ENCODE data around the gene SIL1. TPM values are rescaled to one million over a fixed set of nuclear protein-coding genes. Genes with fewer than 3 reads are reported as not detected.
"Not testable (repeated sequence)": the region's sequence is repeated elsewhere in the genome, so short reads cannot be mapped to it uniquely, and the experiment has no call there.

SIL1 gene
- polyA plus RNA-seq, 2 donors = 27.2 to 31.7 TPM

GRCh38 chr5:139124774-139125520, 73.2 kb downstream of the SIL1 start:
- no peaks in the 10 kb centered on the region for H3K27me3 ChIP-seq (ENCODE audit: control insufficient read depth in 1 of 2, insufficient read depth in 2 of 2, low read length in 2 of 2)
- 84 to 85% methylated on average over 8 of the region's 8 CpGs for WGBS, 2 donors
- peaks cover 0 to 11% of the 10 kb centered on the region in 2 donors for H3K36me3 ChIP-seq (ENCODE audit: control insufficient read depth in 2 of 2, insufficient read depth in 2 of 2, low read length in 1 of 2)
- H3K4me3 ChIP-seq (ENCODE audit: low read depth in 1 of 2, low read length in 2 of 2) = no peak overlapping the region
- no peaks in the 10 kb centered on the region for H3K9me3 ChIP-seq (ENCODE audit: control insufficient read depth in 2 of 2, insufficient read depth in 1 of 2, low read depth in 1 of 2, low read length in 1 of 2)
- H3K4me1 ChIP-seq (ENCODE audit: control insufficient read depth in 2 of 2, insufficient read depth in 2 of 2, low read length in 1 of 2) = no peaks in the 10 kb centered on the region
- no peak overlapping the region for H3K27ac ChIP-seq (ENCODE audit: low read depth in 2 of 2, low read length in 1 of 2)

GRCh38 chr5:139121120-139121519, 77.0 kb downstream of the SIL1 start:
- Histone ChIP-seq H3K36me3 (ENCODE audit: control insufficient read depth in 2 of 2, insufficient read depth in 2 of 2, low read length in 1 of 2) (peaks cover 0 to 15% of the 10 kb centered on the region in 2 donors), H3K27ac (ENCODE audit: low read depth in 2 of 2, low read length in 1 of 2) (no peak overlapping the region), H3K9me3 (ENCODE audit: control insufficient read depth in 2 of 2, insufficient read depth in 1 of 2, low read depth in 1 of 2, low read length in 1 of 2) (no peaks in the 10 kb centered on the region), H3K27me3 (ENCODE audit: control insufficient read depth in 1 of 2, insufficient read depth in 2 of 2, low read length in 2 of 2) (no peaks in the 10 kb centered on the region), H3K4me1 (ENCODE audit: control insufficient read depth in 2 of 2, insufficient read depth in 2 of 2, low read length in 1 of 2) (no peaks in the 10 kb centered on the region), H3K4me3 (ENCODE audit: low read depth in 1 of 2, low read length in 2 of 2) (no peak overlapping the region)
- WGBS, 2 donors = 78 to 92% methylated on average over 5 of the region's 5 CpGs

- no peaks in the 10 kb centered on the region for H3K9me3 ChIP-seq (ENCODE audit: control insufficient read depth in 2 of 2, insufficient read depth in 1 of 2, low read depth in 1 of 2, low read length in 1 of 2)
- H3K27me3 ChIP-seq (ENCODE audit: control insufficient read depth in 1 of 2, insufficient read depth in 2 of 2, low read length in 2 of 2) = no peaks in the 10 kb centered on the region
- H3K36me3 ChIP-seq (ENCODE audit: control insufficient read depth in 2 of 2, insufficient read depth in 2 of 2, low read length in 1 of 2) = peaks cover 0 to 12% of the 10 kb centered on the region in 2 donors
- 82 to 90% methylated on average over 4 of the region's 4 CpGs for WGBS, 2 donors
- H3K4me3 ChIP-seq (ENCODE audit: low read depth in 1 of 2, low read length in 2 of 2) = no peak overlapping the region
- no peak overlapping the region for H3K27ac ChIP-seq (ENCODE audit: low read depth in 2 of 2, low read length in 1 of 2)
- no peaks in the 10 kb centered on the region for H3K4me1 ChIP-seq (ENCODE audit: control insufficient read depth in 2 of 2, insufficient read depth in 2 of 2, low read length in 1 of 2)
These were observed 77.6 kb downstream of the SIL1 start for GRCh38 chr5:139120521-139120920.

GRCh38 chr5:139118804-139119203, 79.4 kb downstream of the SIL1 start:
- Histone ChIP-seq H3K9me3 (ENCODE audit: control insufficient read depth in 2 of 2, insufficient read depth in 1 of 2, low read depth in 1 of 2, low read length in 1 of 2) (no peaks in the 10 kb centered on the region), H3K4me1 (ENCODE audit: control insufficient read depth in 2 of 2, insufficient read depth in 2 of 2, low read length in 1 of 2) (no peaks in the 10 kb centered on the region), H3K36me3 (ENCODE audit: control insufficient read depth in 2 of 2, insufficient read depth in 2 of 2, low read length in 1 of 2) (peaks cover 0 to 11% of the 10 kb centered on the region in 2 donors), H3K27ac (ENCODE audit: low read depth in 2 of 2, low read length in 1 of 2) (no peak overlapping the region), H3K4me3 (ENCODE audit: low read depth in 1 of 2, low read length in 2 of 2) (no peak overlapping the region), H3K27me3 (ENCODE audit: control insufficient read depth in 1 of 2, insufficient read depth in 2 of 2, low read length in 2 of 2) (no peaks in the 10 kb centered on the region)
- 94 to 95% methylated on average over 2 of the region's 2 CpGs for WGBS, 2 donors

GRCh38 chr5:139117342-139117884, 80.8 kb downstream of the SIL1 start:
- Histone ChIP-seq H3K4me3 (ENCODE audit: low read depth in 1 of 2, low read length in 2 of 2) (no peak overlapping the region), H3K4me1 (ENCODE audit: control insufficient read depth in 2 of 2, insufficient read depth in 2 of 2, low read length in 1 of 2) (no peaks in the 10 kb centered on the region), H3K27ac (ENCODE audit: low read depth in 2 of 2, low read length in 1 of 2) (no peak overlapping the region), H3K36me3 (ENCODE audit: control insufficient read depth in 2 of 2, insufficient read depth in 2 of 2, low read length in 1 of 2) (peaks cover 0 to 12% of the 10 kb centered on the region in 2 donors), H3K27me3 (ENCODE audit: control insufficient read depth in 1 of 2, insufficient read depth in 2 of 2, low read length in 2 of 2) (no peaks in the 10 kb centered on the region), H3K9me3 (ENCODE audit: control insufficient read depth in 2 of 2, insufficient read depth in 1 of 2, low read depth in 1 of 2, low read length in 1 of 2) (no peaks in the 10 kb centered on the region)
- 89 to 93% methylated on average over 2 of the region's 2 CpGs for WGBS, 2 donors

GRCh38 chr5:139116100-139116655, 82.0 kb downstream of the SIL1 start:
- Histone ChIP-seq H3K27me3 (ENCODE audit: control insufficient read depth in 1 of 2, insufficient read depth in 2 of 2, low read length in 2 of 2) (no peaks in the 10 kb centered on the region), H3K4me3 (ENCODE audit: low read depth in 1 of 2, low read length in 2 of 2) (no peak overlapping the region), H3K36me3 (ENCODE audit: control insufficient read depth in 2 of 2, insufficient read depth in 2 of 2, low read length in 1 of 2) (peaks cover 0 to 12% of the 10 kb centered on the region in 2 donors), H3K27ac (ENCODE audit: low read depth in 2 of 2, low read length in 1 of 2) (no peak overlapping the region), H3K9me3 (ENCODE audit: control insufficient read depth in 2 of 2, insufficient read depth in 1 of 2, low read depth in 1 of 2, low read length in 1 of 2) (no peaks in the 10 kb centered on the region), H3K4me1 (ENCODE audit: control insufficient read depth in 2 of 2, insufficient read depth in 2 of 2, low read length in 1 of 2) (no peaks in the 10 kb centered on the region)
- 84 to 94% methylated on average over 5 of the region's 5 CpGs for WGBS, 2 donors

- no peaks in the 10 kb centered on the region for H3K4me1 ChIP-seq (ENCODE audit: control insufficient read depth in 2 of 2, insufficient read depth in 2 of 2, low read length in 1 of 2)
- H3K27ac ChIP-seq (ENCODE audit: low read depth in 2 of 2, low read length in 1 of 2) = no peak overlapping the region
- no peaks in the 10 kb centered on the region for H3K27me3 ChIP-seq (ENCODE audit: control insufficient read depth in 1 of 2, insufficient read depth in 2 of 2, low read length in 2 of 2)
- peaks cover 0 to 2% of the 10 kb centered on the region in 2 donors for H3K36me3 ChIP-seq (ENCODE audit: control insufficient read depth in 2 of 2, insufficient read depth in 2 of 2, low read length in 1 of 2)
- WGBS, 2 donors = 89 to 92% methylated on average over 2 of the region's 2 CpGs
- no peaks in the 10 kb centered on the region for H3K9me3 ChIP-seq (ENCODE audit: control insufficient read depth in 2 of 2, insufficient read depth in 1 of 2, low read depth in 1 of 2, low read length in 1 of 2)
- no peak overlapping the region for H3K4me3 ChIP-seq (ENCODE audit: low read depth in 1 of 2, low read length in 2 of 2)
These were observed 84.3 kb downstream of the SIL1 start for GRCh38 chr5:139113892-139114291.

GRCh38 chr5:139112362-139112761, 85.8 kb downstream of the SIL1 start:
- not testable (repeated sequence) for H3K27me3 ChIP-seq (ENCODE audit: control insufficient read depth in 1 of 2, insufficient read depth in 2 of 2, low read length in 2 of 2); H3K36me3 ChIP-seq (ENCODE audit: control insufficient read depth in 2 of 2, insufficient read depth in 2 of 2, low read length in 1 of 2); H3K9me3 ChIP-seq (ENCODE audit: control insufficient read depth in 2 of 2, insufficient read depth in 1 of 2, low read depth in 1 of 2, low read length in 1 of 2); H3K4me1 ChIP-seq (ENCODE audit: control insufficient read depth in 2 of 2, insufficient read depth in 2 of 2, low read length in 1 of 2); H3K27ac ChIP-seq (ENCODE audit: low read depth in 2 of 2, low read length in 1 of 2); H3K4me3 ChIP-seq (ENCODE audit: low read depth in 1 of 2, low read length in 2 of 2)
- WGBS, 2 donors = 96 to 98% methylated on average over 30 to 39 of the region's 39 CpGs

- H3K9me3 ChIP-seq (ENCODE audit: control insufficient read depth in 2 of 2, insufficient read depth in 1 of 2, low read depth in 1 of 2, low read length in 1 of 2) = no peaks in the 10 kb centered on the region
- H3K27me3 ChIP-seq (ENCODE audit: control insufficient read depth in 1 of 2, insufficient read depth in 2 of 2, low read length in 2 of 2) = no peaks in the 10 kb centered on the region
- no peak overlapping the region for H3K4me3 ChIP-seq (ENCODE audit: low read depth in 1 of 2, low read length in 2 of 2)
- peaks cover 0 to 2% of the 10 kb centered on the region in 2 donors for H3K36me3 ChIP-seq (ENCODE audit: control insufficient read depth in 2 of 2, insufficient read depth in 2 of 2, low read length in 1 of 2)
- H3K4me1 ChIP-seq (ENCODE audit: control insufficient read depth in 2 of 2, insufficient read depth in 2 of 2, low read length in 1 of 2) = no peaks in the 10 kb centered on the region
- H3K27ac ChIP-seq (ENCODE audit: low read depth in 2 of 2, low read length in 1 of 2) = no peak overlapping the region
These were observed 87.5 kb downstream of the SIL1 start for GRCh38 chr5:139110526-139111168.

Measured in esophagus (tissue), 2 donors.